HEK293T (cell line): ENCODE measurements around the gene HAGH.

Experiments
- CTCF ChIA-PET: fragments of 350-600 bp; formaldehyde crosslinking; extraction: SDS; loops from one replicate; lab custom pipeline; 2021; ENCODE audit warnings: antibody characterized with exemption, inconsistent platforms; lab: Yijun Ruan, JAX
- POLR2A ChIA-PET: fragments of 350-600 bp; formaldehyde crosslinking; extraction: SDS; loops from one replicate; lab custom pipeline; 2020; ENCODE audit warnings: antibody characterized with exemption, inconsistent platforms; lab: Yijun Ruan, JAX
- DNase-seq: peaks from one replicate; pipeline ENCODE4 v3.0.0; 2012; ENCODE audit warnings: mixed read lengths; ENCODE audit errors: extremely low spot score
- ARNT ChIP-seq: fragments of 450-650 bp; IDR thresholded peaks from 2 replicates; pipeline ENCODE4 v1.6.1; 2017; ENCODE audit warnings: mild to moderate bottlenecking
- BHLHE40 ChIP-seq: fragments of 450-650 bp; IDR thresholded peaks from 2 replicates; pipeline ENCODE4 v1.6.1; 2016; ENCODE audit warnings: mild to moderate bottlenecking, moderate library complexity, borderline replicate concordance
- CTBP1 ChIP-seq: fragments of 450-650 bp; IDR thresholded peaks from 2 replicates; pipeline ENCODE4 v1.6.1; 2016; ENCODE audit warnings: borderline replicate concordance
- ELF4 ChIP-seq: fragments of 450-650 bp; IDR thresholded peaks from 2 replicates; pipeline ENCODE4 v1.6.1; 2017; ENCODE audit warnings: antibody characterized with exemption
- FOXA1 ChIP-seq: fragments of 450-650 bp; IDR thresholded peaks from 2 replicates; pipeline ENCODE4 v1.6.1; 2016; ENCODE audit warnings: mild to moderate bottlenecking
- FOXK2 ChIP-seq: fragments of 450-650 bp; IDR thresholded peaks from 2 replicates; pipeline ENCODE4 v1.6.1; 2016; ENCODE audit warnings: mild to moderate bottlenecking
- FOXM1 ChIP-seq: fragments of 450-650 bp; IDR thresholded peaks from 2 replicates; pipeline ENCODE4 v1.6.1; 2017; ENCODE audit warnings: mild to moderate bottlenecking, borderline replicate concordance
- HDGF ChIP-seq: fragments of 450-650 bp; IDR thresholded peaks from 2 replicates; pipeline ENCODE4 v1.6.1; 2017; ENCODE audit warnings: antibody characterized with exemption, borderline replicate concordance
- L3MBTL2 ChIP-seq: fragments of 450-650 bp; conservative IDR thresholded peaks from 2 replicates; pipeline ENCODE4 v1.6.1; 2016; ENCODE audit warnings: mild to moderate bottlenecking
- LEF1 ChIP-seq: fragments of 450-650 bp; IDR thresholded peaks from 2 replicates; pipeline ENCODE4 v1.6.1; 2017; ENCODE audit warnings: mild to moderate bottlenecking, borderline replicate concordance
- NFRKB ChIP-seq: fragments of 450-650 bp; IDR thresholded peaks from 2 replicates; pipeline ENCODE4 v1.6.1; 2016; ENCODE audit warnings: mild to moderate bottlenecking, moderate library complexity
- SP1 ChIP-seq: fragments of 450-650 bp; IDR thresholded peaks from 2 replicates; pipeline ENCODE4 v1.6.1; 2017
- SUZ12 ChIP-seq: fragments of 450-650 bp; IDR thresholded peaks from 2 replicates; pipeline ENCODE4 v1.6.1; 2016; ENCODE audit warnings: mild to moderate bottlenecking
- TARDBP ChIP-seq: fragments of 450-650 bp; IDR thresholded peaks from 2 replicates; pipeline ENCODE4 v1.6.1; 2016
- ZNF384 ChIP-seq: fragments of 450-650 bp; IDR thresholded peaks from 2 replicates; pipeline ENCODE4 v1.6.1; 2016
- TF ChIP-seq, protein P1 (sequence below): fragments of 450-650 bp; IDR thresholded peaks from 2 replicates; pipeline ENCODE4 v1.6.1; 2016

Gene HAGH

DNA sequence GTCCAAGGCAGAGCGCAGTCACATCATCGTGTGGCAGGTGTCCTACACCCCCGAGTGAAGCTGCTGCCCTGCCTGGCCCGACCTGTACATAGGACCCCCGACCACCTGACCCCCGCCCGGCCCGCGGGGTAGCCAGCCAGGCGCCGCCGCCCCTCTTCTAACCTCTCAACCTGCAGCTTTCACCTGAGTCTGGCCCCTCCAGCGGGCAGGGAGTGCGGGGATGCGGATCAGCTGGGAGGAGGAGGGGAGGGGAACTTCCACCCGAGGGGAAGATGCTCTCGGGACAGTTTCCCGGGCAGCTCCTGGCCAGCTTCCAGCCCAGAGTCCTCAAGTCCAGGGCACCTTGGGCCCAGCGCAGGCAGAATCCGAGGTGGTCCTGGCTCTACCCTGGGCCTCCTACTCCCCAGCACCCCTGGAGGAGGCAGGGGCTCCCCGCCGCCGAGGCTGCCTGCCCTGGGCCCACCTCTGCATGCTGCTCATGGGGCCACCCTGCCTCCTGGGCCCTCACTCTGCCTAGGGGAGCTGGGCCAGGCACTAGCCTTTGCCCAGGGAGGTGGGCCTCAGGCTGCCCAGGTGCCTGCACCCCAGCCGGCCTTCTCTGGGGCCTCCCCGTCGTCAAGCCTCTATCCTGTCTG is 57.7 kb downstream of the HAGH start:
- TF ChIP-seq ELF4: no peak
- no peak for TF ChIP-seq NFRKB
- TF ChIP-seq HDGF: no peak
- no peak for TF ChIP-seq ARNT
- TF ChIP-seq SP1: no peak
- TF ChIP-seq, protein P1, sequence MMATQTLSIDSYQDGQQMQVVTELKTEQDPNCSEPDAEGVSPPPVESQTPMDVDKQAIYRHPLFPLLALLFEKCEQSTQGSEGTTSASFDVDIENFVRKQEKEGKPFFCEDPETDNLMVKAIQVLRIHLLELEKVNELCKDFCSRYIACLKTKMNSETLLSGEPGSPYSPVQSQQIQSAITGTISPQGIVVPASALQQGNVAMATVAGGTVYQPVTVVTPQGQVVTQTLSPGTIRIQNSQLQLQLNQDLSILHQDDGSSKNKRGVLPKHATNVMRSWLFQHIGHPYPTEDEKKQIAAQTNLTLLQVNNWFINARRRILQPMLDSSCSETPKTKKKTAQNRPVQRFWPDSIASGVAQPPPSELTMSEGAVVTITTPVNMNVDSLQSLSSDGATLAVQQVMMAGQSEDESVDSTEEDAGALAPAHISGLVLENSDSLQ: no peak
- TF ChIP-seq TARDBP: no peak
- TF ChIP-seq SUZ12: no peak
- TF ChIP-seq ZNF384: no peak
- TF ChIP-seq BHLHE40: no peak
- TF ChIP-seq FOXK2: no peak
- TF ChIP-seq FOXM1: no peak
- TF ChIP-seq LEF1: no peak
- POLR2A ChIA-PET: interaction anchor here (1.6 kb wide), 1 partner anchor 14 kb away, joined by 4 read pairs; the partner anchor contains the start of genes NUBP2 and SPSB3
- no peak for DNase-seq
- CTCF ChIA-PET: no interaction called here

DNA sequence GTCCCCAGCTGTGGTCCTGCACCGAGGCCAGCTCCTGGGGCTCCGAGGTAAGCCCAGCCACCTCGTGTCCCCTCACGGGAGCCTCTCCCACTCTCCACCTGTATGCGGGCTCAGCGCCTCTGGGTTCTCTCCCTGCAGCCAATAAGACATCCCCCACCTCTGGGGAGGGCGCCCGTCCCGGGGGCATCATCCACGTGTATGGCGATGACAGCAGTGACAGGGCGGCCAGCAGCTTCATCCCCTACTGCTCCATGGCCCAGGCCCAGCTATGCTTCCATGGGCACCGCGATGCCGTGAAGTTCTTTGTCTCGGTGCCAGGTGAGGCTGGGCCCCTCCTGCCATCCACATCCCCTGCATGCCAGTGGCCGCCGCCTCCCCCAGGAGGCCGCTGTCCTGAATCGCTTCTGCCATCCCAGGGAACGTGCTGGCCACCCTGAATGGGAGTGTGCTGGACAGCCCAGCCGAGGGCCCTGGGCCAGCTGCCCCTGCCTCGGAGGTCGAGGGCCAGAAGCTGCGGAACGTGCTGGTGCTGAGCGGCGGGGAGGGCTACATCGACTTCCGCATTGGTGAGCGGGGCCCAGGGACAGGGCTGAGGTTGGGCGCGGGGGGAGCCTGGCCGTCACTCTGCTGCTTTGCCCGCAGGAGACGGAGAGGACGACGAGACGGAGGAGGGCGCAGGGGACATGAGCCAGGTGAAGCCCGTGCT is 58.4 kb downstream of the HAGH start:
- ChIA-PET CTCF (no interaction called here), POLR2A (interaction anchor here (1.6 kb wide), 1 partner anchor 14 kb away, joined by 4 read pairs; the partner anchor contains the start of genes NUBP2 and SPSB3)
- no peak for TF ChIP-seq ZNF384
- no peak for TF ChIP-seq FOXM1
- TF ChIP-seq BHLHE40: no peak
- TF ChIP-seq L3MBTL2: no peak
- no peak for TF ChIP-seq ARNT
- TF ChIP-seq SP1: no peak
- no peak for TF ChIP-seq ELF4
- TF ChIP-seq FOXK2: no peak
- TF ChIP-seq FOXA1: no peak
- TF ChIP-seq TARDBP: no peak
- no peak for TF ChIP-seq CTBP1
- no peak for TF ChIP-seq LEF1
- no peak for TF ChIP-seq SUZ12
- TF ChIP-seq, protein P1: no peak
- TF ChIP-seq NFRKB: no peak
- DNase-seq: no peak

DNA sequence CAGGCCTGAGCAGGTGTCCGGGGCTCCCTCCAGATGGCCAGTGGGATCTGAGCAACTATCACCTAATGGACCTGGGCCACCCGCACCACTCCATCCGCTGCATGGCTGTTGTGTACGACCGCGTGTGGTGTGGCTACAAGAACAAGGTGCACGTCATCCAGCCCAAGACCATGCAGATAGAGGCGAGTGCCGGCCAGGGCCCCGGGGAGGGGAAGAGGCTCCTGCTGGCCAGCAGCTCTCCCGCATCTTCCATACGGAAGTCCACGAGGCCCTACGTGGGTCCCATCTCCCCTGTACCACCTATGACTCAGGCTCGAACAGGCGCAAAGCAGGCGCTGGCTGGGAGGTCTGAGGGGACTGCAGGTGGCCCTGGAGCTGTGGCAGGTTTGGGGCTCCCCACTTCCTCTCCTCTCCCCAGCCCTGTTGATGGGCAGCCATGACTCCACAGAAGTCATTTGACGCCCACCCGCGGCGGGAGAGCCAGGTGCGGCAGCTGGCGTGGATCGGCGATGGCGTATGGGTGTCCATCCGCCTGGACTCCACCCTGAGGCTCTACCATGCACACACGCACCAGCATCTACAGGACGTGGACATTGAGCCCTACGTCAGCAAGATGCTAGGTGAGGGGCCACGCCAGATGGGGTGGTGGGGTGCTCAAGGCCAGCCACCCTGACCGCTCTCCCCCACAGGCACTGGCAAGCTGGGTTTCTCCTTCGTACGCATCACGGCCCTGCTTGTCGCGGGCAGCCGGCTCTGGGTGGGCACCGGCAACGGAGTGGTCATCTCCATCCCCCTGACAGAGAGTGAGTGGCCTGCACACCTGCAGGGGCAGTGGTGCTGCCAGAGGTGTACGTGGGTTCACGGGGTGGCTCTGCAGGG is 59.3 kb downstream of the HAGH start:
- CTCF ChIA-PET: no interaction called here
- no peak for DNase-seq
- TF ChIP-seq NFRKB (no peak), L3MBTL2 (no peak), SP1 (no peak), FOXA1 (no peak), CTBP1 (no peak), ELF4 (no peak), LEF1 (no peak), ZNF384 (no peak), FOXK2 (no peak), ARNT (no peak), BHLHE40 (no peak)
- TF ChIP-seq, protein P1: no peak
- POLR2A ChIA-PET: interaction anchor here (1.6 kb wide), 1 partner anchor 15 kb away, joined by 4 read pairs; the partner anchor contains the start of genes NUBP2 and SPSB3

GRCh38 chr16:1766701-1767100 is 59.9 kb downstream of the HAGH start:
- CTCF ChIA-PET: no interaction called here
- TF ChIP-seq, protein P1: no peak
- TF ChIP-seq FOXA1 (no peak), SP1 (no peak), FOXK2 (no peak), ZNF384 (no peak), CTBP1 (no peak), NFRKB (no peak), LEF1 (no peak), ELF4 (no peak), ARNT (no peak), HDGF (no peak), L3MBTL2 (no peak), FOXM1 (no peak), TARDBP (no peak), BHLHE40 (no peak), SUZ12 (no peak)
- POLR2A ChIA-PET: no interaction called here
- no peak for DNase-seq
